ENCODE measurements around the gene SH3RF3. TPM values are rescaled to one million over a fixed set of nuclear protein-coding genes. Genes with fewer than 3 reads are reported as not detected.

SH3RF3 gene
- total RNA-seq, 1 donor from 2014 or later, result 0.23 TPM

DNA sequence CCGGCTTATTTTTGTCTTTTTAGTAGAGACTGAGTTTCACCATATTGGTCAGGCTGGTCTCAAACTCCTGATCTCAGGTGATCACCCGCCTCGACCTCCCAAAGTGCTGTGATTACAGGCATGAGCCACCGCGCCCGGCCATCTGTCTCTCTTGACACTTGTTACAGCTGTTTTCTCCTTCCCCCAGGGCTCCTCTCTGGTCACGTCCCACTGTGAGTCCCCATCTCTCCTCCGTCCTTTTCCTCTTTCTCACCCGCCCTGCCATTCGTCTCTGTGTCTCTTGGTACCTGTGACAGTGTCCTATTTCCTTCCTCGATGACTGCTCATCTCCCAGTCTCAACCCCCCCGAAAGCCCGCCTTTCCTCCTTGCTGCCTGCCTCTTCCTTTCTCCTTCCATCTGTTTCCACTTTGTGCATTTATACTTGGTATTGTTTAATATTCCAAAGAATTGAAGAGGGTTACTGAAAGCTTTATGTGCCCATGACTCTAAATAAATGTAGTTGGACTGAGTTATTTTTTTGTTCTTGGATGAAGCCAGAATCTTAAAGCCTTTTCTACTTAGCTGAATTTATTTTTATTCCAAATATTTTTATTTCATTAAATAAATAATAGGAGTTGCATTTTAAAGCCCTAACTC, 241.5 kb downstream of the SH3RF3 start:
- intact Hi-C loops (cut with micrococcal nuclease), result no loop called here

DNA sequence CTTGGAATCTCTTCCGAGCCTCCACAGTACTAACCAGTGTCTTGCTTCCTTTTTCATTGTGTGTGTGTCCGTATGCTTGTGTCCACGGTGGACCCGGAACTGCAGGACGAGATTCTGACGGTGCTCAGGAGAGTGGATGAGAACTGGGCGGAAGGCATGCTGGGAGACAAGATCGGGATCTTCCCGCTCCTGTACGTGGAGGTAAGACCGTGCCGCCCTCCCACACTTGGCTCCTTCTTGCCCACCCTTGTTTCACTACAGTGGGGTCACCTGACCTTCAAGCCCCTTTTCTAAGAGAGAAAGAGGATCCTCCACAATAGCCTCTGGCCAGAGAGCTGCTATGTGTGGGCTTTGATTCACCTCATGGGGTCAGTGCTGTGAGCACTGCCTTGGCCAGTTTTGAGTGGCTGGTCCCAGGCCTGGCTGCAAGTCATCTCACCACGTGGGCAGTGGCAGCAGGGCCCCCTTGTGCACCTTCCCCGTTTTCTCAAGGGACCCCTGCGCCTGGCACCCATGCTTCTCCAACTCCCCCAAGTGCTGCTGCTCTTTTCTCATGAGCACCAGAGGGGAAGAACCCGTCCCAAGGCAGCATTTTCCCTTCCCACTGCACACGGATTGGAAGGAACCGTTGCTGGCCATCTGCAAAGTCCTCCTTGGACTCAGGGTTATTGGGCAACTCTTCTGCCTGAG, 242.6 kb downstream of the SH3RF3 start:
- intact Hi-C loops (cut with micrococcal nuclease), result no loop called here

DNA sequence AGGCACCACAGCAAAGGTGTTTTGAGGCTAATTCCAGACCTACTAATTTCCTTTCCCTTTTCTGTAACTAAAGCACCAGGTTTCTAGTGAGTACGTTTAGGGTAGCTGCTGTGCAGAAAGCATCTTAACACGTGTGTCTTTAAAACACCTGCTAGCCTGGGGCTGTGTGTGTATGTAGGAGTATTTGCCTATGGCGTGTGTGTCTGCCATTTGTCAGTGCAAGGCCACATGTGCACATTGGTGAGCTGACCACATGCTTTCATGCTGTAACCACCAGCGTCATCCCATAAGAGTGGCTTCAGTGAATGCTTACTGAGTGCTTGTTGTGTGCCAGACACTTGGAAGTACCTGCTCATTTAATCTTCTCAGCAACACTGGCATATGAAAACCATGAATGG, 243.2 kb downstream of the SH3RF3 start:
- intact Hi-C loops (cut with micrococcal nuclease), result no loop called here

DNA sequence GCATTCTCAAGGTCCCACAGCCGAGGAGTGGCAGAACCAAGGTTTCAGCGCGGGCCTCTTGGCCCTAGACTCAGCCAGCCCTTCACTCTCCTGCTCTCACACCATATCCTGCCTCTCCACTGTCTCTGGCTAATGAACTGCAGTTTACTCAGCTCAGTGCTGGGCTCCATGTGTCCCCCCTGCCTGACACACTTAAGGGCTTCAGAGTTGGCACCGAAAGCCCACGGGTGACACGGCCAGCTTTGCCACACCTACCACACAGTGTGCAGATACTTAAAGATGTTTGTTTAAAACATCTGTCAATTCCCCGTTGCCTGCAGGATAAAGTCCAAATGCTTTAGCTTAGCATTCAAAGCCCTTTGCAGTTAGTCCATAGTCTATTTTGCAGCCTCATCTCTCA, 243.6 kb downstream of the SH3RF3 start:
- intact Hi-C loops (cut with micrococcal nuclease), result no loop called here

DNA sequence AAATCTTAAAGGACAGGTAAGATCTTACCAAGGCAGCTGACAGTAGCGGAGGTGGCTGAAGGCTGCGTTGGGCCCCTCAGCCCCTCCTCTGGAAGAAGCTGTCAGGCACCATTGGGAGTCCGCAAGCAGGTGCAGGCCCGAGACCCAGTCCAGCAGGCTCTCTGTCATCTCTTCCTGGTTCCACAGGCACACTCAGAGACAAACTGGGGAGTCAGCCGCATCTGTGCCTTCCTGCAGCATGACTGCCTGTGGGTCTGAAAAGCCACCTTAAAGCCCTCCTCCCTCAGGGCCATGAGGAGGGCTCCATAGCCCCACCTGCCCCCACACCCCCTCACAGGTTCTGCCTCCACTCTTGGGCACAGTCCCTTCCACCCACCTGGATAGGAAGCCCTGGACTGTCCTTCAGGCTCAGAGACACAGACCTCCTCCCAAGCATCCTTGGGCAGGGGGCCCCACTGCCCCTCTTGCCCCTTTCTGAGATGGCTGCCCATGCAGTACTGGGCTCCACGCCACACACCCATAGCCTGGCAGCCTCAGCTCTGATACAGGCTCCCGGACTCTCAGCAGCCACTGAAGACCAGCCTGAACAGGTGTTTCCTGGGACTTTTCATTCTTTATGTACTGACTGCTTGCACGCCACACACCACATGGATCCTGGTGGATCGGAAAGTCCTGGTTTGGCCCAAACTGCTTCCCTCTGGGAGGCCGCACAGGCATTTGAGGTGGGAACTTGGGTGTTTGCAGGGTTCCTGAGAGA, 245.0 kb downstream of the SH3RF3 start:
- intact Hi-C loops (cut with micrococcal nuclease), result no loop called here

DNA sequence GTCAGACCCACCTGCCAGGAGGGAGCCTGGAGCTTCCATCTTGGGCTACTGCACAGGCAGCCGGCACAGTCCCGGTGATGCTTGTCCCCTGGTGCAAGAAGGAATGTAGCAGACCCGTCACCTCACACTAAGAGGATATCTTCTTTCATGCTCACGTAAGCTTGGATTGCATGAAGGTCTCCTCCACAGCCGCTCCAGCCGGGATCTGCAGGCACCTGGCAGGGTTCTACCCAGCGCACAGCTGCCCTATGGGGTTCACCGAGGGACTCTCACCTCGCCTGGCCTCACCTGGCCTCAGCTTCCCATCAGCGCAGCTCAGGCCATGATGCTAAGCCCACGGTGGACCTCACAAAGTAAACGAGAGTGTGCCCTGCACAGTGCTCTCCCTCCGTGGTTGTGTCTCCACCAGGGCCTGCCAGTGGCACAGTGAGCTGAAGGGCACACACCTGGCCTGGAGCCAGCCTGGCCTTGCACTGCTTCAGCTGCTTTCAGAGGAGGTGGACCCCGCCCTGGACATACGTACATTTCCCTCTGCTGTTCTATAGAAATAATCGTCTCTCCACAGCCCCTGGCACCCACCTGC, 245.6 kb downstream of the SH3RF3 start:
- intact Hi-C loops (cut with micrococcal nuclease), result no loop called here

DNA sequence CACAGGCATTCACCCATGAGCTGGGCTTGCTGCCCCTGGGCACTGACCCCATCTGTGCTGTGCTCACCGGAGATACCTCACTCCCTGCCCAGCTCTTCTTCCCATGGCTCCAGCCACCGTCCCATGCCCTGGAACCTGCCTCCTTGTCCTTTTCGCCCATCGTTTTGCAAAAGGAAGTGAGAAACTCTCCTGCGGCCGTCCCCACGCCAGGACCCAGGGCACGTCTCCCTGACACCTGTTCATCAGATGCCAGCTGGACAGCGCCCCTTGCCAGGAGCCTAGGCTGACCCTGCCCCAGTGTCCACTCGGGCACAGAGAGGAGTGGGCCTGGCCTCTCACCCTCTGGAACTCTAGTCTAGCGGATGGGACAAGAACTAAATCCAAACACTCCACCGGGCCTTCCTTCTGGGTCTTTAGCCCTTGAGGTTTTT, 246.1 kb downstream of the SH3RF3 start:
- intact Hi-C loops (cut with micrococcal nuclease), result no loop called here

DNA sequence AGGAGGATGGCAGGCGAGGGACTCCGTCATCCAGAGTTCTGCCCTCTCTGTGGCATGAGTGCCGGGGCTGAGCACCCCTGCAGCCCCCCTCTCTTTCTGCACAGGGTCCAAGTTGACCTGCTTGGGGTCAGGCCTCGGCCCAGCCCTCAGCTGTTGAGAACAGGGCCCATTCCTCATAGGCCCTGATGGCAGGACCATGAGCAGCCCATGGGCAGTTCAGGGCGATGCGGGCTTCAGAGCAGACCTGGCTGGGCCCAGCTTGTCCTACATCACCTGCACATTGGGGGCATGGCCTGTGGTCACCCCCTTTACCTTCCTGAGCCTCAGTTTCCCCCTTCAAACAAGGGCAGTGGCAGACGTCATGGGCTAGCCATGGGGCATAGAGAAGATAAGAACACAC, 246.7 kb downstream of the SH3RF3 start:
- intact Hi-C loops (cut with micrococcal nuclease), result no loop called here

DNA sequence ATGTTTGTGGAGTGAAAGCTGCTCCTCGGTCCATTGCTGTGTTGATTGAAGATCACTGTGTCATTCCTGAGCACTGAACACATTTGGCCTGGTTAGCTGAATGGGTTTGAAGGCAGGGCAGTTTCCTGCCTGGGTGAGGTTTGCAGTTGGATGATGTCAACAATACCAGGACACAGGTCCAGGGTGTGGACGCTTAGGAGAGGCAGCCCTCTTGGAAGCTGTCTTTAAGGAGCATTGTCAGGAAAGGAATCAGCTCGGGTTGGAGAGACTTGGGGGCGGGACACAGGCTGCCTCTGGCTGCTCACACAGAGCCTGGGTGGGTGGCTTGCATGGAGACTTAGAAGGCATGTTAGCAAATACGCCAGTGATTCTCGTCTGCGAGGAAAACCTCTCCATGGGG, 247.1 kb downstream of the SH3RF3 start:
- intact Hi-C loops (cut with micrococcal nuclease), result no loop called here

DNA sequence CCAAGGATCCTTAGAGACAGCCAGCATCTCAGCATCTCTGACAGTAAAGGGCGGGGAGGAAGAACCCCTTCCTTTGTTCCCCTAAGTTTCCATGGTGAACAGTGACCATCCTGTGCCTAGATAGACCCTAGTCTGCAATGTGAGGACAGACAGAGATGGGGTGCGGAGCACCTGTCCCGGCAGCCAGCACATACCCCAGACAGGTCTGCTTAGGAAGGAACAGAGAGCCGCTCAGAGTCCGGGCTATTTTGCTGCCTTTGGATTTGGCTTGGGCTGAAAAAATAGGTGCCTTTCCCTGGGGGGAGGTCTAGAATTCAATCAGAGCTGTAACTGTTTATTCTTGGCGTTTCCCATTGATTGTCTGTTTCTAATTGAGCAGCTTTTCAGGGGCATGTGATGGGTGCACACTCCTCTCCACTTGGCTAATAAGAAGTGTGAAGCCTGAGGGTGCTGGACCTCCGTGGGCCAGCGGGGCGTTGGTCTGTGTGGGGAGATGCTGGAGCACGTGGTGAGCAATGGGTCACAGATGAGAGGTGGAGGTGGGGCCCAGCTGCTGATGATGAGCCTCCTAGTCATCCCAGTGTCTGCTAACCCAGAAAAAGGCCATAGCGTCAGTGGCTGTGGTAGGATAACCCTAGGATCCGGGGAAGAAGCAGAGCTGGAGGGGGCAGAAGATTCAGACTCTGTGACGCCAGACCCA, 247.9 kb downstream of the SH3RF3 start:
- intact Hi-C loops (cut with micrococcal nuclease), result no loop called here

DNA sequence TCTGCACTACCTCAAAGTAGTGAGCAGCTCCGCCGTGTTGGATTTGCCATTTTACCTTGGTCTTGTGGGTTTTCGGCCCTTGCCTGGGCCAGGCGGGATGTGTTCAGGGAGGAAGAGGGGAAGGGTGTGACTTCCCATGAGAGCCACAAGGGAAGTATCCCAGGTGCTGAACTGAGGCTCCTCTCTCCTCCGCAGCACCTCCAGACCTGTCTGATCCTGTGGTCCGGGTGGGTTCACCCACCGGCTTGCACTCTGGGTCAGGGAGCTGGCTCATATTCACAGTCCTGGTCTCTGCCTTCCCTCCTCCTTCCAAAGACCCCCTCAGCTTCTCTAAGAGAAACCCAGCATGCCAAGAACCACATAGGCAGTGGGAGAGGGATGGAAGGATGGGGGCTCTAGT, 249.0 kb downstream of the SH3RF3 start:
- intact Hi-C loops (cut with micrococcal nuclease), result no loop called here

DNA sequence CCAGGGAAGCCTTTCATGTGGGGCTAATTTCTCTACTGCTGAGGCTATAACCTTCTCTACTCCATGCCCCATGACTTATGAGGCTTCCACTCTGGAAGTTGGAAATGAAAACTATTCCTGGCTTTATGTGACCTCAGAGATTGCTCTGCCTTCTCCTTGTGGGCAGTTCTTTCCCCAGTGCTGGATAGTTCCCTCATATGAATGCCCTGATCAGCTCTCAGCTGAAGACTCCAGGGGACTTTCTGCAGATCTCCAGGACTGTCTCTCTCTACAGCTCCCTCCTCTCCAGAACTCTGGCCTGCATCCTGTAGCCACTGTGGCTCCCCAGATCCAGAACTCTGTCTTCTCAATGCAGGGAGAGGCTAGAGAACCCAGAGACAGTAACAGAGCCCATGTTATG, 249.7 kb downstream of the SH3RF3 start:
- intact Hi-C loops (cut with micrococcal nuclease), result no loop called here

DNA sequence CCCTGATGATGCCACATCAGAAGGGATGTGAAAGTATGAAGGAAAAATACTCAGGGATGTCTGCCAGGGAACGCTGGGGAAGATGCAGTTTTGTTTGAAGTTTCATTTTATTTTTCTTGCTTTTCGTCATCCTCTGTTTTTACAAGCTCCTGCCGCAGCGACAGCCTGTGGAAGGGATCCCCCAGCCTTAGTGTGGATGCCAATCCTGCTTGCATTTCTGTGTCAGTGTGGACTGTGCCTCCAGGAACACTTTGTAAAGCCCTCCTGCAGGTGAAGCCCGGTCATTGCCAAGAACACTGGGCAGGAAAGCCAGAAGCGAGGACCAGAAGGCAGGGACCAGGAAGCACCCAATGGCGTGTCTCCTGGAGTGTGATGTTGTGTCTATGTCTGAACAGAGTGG, 250.5 kb downstream of the SH3RF3 start:
- intact Hi-C loops (cut with micrococcal nuclease), result no loop called here

DNA sequence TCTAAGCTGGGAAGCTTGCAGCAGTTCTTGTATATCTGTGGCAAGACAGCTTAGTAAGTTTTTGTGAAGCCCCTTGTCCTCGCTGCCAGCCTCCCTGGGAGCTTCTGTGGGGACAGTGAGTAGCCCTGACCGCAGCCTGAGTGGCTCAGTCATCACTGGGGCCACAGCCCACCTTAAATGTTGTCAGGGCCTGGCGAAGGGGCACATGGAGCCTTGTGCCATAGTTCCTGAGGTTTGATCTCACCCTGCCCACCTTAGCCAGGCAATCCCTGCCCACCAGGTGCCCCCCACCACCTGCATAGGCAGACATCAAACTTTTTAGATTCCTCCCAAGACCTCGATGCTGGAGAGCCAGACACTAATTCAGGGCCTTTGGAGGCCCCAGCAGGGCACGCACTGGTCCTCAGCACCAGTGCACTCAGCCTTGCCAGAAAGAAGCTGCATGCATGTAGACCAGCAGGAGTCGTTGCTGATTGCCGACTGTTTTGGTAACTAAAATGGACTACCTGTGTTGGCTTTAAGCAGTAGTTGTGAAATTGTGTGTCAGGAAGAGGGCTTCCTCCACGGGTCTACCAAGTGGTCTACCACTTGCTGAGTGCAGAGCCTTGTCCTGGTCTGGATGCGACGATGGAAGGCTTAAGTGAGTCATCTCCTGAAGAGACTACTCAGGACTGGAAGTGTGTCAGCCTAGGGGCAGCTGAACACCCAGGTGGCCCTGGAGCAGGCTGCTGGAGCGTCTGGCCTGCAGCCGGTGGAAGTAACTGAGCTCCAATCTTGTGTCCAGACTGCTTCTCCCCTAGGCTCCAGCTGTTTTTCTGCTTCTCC, 251.7 kb downstream of the SH3RF3 start:
- intact Hi-C loops (cut with micrococcal nuclease), result no loop called here

DNA sequence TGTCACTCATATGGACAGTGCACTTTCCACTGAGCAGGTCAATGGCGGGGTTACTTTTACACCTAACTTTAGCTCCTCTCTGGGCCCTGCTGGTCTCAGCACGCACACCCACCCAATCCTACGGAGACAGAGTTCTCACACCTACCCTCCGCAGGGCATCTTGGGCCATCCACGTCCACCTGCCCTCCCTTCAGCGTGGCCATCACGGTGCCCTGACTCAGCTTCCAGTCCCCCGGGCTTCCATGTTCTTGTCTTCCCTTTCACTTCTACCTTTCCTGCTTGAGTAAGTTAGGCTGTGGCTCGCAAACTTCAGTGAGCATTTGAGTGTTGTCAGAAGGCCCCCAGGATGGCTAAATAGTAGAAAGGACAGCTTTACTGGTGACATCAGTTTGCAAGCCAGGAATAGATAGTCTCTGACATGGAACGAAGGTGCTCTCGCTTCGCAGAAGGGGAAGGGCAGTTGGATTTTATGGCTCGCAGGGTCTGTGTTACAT, 252.4 kb downstream of the SH3RF3 start:
- intact Hi-C loops (cut with micrococcal nuclease), result no loop called here

DNA sequence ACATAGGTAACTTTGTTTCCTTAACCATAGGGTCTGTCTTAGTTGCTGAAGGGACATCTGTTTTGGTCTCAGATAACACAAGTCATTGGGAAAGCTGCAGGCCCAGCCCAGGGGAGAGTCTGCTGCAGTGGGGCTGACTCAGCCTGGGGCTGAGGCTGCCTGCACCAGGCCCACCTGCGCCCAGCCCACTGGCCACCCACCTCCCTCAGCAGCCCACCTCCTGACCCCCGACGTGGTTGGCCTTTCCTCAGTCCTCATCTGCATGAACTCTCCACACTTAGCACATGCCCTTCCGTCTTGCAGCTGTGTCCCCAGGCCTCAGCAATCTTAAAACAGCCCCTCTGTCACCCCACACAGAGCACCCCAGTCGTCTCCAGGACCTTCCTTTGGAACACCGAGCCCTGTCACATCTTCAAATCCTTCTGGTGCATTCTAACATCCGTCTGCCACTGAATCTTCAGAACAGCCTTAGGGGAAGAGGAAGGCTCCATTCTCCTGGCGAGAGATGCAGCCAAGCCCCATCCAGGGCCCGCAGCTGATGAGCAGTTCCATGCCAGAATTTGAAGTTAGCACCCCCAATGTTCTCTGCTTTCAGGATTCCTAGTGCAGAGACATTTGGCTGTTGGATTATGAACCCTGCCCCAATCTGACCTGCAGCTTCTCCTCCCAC, 253.4 kb downstream of the SH3RF3 start:
- intact Hi-C loops (cut with micrococcal nuclease), result no loop called here

DNA sequence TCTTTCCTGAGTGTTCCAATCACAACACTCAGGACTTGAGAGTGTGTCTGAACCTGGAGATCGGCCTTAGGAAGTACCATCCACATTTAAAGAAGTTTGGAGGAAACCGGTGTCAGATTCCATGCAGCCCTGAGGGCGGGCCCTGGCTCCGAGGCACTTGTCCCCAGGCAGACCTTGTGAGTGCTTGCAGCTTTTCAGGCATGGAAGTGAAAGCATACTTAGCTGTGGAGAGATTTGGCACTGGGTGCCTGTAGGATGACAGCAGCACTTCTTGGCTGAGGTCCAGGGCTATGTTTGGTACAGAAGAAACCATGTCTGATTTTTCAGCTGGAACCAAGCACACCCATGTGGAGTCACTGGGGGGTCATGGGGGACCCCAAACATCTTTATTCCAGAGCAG, 253.9 kb downstream of the SH3RF3 start:
- intact Hi-C loops (cut with micrococcal nuclease), result no loop called here

DNA sequence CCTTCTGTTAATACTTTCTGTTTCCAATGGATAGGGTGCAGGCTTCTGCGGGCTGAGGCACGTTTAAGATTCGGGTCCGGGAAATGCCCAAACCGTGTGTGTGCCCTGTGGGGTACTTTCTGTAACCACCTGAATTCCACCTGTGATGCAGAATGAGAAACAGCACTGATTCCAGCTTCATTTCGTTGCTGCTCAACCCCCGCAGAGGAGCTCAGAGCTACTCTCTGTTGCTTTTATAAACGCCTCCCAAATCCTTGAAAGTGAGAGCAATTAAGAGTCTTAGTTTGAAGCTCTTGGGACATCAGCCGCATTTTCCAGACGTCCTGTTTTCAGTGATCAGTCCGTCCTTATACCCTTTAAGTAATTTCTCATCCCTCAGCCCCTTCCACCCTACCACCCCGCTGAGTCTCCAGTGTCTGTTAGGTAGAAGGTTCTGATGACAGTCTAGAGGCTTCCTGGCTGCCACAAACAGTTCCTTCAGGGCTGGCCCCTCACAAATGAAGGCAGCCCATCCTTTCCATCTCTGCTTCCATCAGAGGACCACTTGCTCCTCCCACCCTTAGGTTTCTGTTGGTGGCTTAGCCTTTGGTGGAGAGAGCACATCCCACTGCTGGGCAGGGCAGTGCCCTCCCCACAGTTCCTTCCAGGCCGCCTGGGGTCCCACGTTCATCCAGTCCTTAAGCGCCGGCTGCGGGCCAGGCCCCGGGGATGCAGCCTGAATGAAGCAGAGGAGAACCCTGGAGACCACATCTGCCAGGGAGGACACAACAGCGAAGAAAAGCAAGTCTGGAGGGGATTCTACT, 254.7 kb downstream of the SH3RF3 start:
- intact Hi-C loops (cut with micrococcal nuclease), result no loop called here

Data from T-helper 2 cell treated with Interferon-gamma antibody and Interleukin-4, amounts not matched to agents 100 ng/mL and 5 ng/mL, for 36 hours (primary cell).